GM21528 (cell line): ENCODE data around the gene ACOT2.
"Not testable (repeated sequence)": the region's sequence is repeated elsewhere in the genome, so short reads cannot be mapped to it uniquely, and the experiment has no call there.

Experiments
- ATAC-seq: cut with Tn5 transposase; IDR thresholded peaks from one replicate; pipeline ENCODE4 v1.9.1; 2021; ENCODE audit warnings: mild to moderate bottlenecking, moderate library complexity; ENCODE audit not compliant: unreplicated experiment, low FRiP score

ACOT2 gene, protein sequence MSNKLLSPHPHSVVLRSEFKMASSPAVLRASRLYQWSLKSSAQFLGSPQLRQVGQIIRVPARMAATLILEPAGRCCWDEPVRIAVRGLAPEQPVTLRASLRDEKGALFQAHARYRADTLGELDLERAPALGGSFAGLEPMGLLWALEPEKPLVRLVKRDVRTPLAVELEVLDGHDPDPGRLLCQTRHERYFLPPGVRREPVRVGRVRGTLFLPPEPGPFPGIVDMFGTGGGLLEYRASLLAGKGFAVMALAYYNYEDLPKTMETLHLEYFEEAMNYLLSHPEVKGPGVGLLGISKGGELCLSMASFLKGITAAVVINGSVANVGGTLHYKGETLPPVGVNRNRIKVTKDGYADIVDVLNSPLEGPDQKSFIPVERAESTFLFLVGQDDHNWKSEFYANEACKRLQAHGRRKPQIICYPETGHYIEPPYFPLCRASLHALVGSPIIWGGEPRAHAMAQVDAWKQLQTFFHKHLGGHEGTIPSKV

DNA sequence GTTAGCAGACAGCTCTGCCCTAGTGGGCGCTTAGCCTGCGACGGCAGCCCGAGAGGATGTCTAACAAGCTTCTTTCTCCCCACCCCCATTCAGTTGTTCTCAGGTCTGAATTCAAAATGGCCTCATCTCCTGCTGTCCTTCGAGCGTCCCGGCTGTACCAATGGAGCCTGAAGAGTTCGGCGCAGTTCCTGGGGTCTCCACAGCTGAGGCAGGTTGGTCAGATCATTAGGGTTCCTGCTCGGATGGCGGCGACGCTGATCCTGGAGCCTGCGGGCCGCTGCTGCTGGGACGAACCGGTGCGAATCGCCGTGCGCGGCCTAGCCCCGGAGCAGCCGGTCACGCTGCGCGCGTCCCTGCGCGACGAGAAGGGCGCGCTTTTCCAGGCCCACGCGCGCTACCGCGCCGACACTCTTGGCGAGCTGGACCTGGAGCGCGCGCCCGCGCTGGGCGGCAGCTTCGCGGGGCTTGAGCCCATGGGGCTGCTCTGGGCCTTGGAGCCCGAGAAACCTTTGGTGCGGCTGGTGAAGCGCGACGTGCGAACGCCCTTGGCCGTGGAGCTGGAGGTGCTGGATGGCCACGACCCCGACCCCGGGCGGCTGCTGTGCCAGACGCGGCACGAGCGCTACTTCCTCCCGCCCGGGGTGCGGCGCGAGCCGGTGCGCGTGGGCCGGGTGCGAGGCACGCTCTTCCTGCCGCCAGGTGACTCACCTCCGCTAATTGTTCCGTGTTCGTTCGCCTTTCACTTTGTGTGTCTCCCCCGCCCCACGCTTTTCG is at the start of gene ACOT2:
ACOT2 (plus strand) TSS at position 29 of the 774 bp plus-strand sequence; CDS start at position 57, 28 bp downstream.
- peak; percentile 71 for ATAC-seq

DNA sequence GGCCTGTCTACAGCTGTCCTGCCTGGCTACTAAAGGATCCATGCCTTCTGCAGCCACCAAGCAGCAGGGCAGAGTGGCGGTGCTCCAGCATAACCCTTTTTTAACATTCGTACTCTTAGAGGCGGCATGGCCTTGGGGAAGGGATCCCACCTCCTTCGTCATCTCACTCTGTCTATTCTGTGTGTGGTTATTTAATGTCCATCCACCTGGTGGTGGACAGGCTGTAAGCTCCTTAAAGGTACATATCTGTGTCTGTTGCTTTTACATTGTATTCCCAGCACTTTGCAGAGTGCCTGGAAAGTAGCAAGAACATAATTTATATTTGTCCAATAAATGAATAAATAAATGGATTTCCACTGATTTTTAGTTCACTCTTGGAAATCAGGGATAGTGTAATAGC is 47.8 kb upstream of the ACOT2 start:
- no peak for ATAC-seq

DNA sequence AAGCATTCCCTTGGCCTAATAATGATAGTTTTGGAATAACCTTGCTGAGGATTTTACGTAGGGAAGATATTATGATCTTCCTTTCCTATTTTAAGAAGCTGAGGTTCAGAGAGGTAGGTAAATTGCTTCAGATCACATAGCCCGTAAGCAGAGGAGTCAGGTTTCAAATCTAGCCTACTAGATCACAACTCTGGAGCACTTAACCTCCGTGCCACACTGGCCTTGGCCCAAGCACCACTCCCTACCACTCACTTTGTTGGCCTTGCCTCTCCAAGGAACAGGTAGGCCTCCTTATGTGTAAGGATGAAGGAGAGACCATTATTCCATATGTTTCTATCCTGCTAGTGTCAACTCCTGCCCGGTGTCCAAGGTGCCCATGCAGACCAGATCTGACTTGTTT is 44.5 kb upstream of the ACOT2 start:
- ATAC-seq: no peak

DNA sequence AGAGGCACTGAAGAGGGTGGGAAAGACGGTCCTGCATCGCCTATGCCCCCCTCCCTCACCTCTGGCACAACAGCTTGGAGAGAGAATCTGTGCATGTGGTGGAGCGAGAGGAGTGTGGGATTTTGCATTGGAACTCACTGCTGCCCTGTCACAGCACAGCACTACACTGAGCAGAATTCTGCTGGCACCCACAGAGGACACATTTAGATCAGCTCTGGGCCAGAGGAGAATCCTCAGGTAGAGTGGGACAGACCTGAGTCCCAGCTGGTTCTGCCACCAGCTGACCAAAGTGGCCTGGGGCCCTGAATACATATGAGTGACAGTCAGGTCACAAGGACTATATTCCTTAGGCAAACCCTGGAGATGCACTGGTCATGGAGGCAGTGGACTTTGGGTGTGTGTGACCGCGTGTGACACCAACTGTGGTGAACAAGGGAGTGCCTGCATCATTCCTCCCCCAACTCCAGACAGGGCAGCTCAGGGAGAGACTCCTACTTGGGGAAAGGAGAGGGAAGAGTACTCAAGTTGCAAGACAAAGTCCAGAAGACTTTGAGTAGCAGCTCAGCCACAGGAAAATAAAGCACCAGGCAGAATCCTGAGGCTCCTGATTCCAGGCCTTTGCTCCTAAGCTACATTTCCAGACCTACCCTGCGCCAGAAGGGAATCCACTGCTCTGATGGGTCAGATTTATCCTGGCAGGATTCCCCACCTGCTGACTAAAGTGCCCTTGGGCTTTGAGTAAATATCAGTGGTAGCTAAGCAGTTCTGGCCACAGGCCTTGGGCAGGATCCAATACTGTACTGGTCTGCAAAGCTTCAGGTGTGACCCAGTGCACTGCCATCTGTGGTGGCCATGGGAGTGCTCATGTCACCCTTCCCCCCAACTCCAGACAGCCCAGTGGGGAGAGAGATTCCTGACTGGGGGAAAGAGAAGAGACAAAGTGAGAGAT is 42.7 kb upstream of the ACOT2 start:
- no peak for ATAC-seq

DNA sequence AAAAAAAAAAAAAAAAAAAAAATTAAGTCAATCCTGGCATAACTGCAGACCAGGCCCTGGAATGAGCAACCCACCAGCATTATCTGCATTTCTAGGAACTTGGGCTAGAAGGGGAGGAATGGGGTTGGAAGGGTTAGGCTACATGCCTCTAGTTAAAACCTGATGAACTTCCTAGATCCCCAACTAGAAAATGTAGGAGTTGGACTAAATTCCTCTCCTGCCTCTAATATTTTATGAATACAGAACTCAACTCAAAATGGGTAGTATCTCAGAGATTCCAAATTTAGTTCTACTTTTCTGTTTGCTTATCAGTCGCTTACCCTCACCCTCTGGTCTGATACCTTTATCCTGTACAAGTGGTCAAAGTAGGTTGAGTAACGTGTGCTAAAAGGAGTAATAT is 39.7 kb upstream of the ACOT2 start:
- not testable (repeated sequence) for ATAC-seq

DNA sequence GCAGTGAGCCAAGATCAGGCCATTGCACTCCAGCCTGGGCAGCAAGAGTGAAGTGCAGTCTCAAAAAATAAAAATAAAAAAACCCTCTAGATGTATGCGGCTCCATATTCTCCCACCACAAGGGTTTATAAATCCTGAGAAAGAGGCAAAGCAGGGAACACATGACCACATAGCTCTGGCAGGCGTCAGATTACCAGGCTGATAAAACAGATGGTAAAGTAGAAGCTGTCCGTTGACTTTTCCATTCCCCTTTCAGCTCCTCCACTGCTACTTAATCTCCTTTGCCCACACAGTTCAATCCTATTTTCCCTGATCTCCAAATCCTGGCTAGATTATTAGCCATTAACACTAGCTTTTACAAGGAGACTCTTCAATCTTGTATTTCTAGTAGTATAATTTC is 37.0 kb upstream of the ACOT2 start:
- not testable (repeated sequence) for ATAC-seq

DNA sequence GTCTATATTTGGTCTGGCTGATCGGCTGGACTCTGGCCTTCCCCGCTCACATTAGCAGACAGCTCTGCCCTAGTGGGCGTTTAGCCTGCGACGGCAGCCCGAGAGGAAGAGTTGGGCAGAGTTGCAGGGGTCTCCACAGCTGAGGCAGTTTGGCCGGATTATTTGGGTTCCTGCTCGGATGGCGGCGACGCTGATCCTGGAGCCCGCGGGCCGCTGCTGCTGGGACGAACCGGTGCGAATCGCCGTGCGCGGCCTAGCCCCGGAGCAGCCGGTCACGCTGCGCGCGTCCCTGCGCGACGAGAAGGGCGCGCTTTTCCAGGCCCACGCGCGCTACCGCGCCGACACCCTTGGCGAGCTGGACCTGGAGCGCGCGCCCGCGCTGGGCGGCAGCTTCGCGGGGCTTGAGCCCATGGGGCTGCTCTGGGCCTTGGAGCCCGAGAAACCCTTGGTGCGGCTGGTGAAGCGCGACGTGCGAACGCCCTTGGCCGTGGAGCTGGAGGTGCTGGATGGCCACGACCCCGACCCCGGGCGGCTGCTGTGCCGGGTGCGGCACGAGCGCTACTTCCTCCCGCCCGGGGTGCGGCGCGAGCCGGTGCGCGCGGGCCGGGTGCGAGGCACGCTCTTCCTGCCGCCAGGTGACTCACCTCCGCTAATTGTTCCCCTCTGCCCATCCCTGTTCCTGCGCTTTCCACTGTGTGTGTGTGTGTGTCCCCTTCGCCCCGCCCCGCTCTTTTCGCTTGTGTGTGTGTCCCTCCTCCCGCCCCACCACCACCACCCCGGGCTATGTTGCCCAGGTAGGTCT is 31.6 kb upstream of the ACOT2 start:
- not testable (repeated sequence) for ATAC-seq

DNA sequence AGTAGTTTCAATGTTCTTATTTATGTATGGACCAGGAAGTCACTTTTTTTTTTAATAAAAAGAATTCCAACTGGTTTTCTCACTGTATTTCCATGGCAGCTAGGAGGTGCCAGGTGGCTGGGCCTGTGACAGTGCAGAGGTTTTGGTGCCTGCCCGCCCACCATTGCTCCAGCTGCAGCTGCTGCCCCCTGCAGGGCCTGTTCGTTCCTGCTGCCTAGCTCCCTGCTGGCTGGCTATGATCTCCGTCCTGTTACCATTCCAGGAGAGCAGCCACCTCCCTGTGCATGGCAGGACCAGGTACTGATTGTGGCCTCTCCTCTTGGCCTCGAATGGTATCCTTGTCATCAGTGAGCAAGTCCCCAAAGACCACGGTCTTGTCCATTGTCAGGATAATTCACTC is 30.0 kb upstream of the ACOT2 start:
- ATAC-seq: not testable (repeated sequence)

DNA sequence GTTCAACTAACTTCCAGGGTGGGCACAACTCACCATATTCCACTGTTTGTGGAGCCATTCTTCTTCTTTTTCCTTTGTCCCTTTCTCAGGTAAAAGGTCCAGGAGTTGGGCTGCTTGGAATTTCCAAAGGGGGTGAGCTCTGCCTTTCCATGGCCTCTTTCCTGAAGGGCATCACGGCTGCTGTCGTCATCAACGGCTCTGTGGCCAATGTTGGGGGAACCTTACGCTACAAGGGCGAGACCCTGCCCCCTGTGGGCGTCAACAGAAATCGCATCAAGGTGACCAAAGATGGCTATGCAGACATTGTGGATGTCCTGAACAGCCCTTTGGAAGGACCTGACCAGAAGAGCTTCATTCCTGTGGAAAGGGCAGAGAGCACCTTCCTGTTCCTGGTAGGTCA is 26.1 kb upstream of the ACOT2 start:
- ATAC-seq: not testable (repeated sequence)

DNA sequence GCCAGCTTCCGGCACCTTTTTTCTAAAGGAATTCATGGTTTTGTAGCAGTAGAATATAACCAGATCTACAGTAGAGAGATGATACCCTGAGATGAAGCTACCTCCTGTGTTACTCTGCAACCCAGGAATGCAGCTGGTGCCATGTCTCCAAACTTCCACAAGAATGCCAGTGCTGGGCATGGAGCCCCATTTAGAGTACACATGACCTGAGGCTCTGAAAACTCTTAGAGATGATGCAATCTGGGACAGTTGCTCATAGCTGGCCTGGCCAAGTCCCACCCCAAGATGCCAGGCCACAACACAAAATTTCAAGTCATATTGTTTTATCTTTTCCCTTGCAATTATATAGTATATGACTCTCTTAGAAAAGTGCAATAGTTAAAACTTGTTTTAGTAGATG is 23.7 kb upstream of the ACOT2 start:
- ATAC-seq: not testable (repeated sequence)

DNA sequence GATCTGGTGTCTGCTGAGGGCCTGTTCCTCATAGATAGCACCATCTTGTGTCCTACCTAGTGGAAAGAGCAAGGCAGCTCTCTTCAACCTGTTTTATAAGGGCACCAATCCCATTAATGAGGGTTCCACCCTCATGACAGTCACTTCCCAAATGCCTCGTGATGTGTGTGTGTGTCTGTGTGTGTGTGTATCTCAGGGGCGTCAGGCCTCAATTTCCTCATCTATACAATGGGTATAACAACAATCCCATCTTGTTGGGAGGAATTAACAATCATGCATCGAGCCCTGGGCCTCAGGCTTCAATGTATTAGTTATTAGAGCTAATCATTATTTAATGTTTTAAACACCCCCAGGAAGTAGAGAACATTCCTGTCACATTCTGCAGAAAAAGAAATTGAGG is 19.9 kb upstream of the ACOT2 start:
- ATAC-seq: not testable (repeated sequence)

DNA sequence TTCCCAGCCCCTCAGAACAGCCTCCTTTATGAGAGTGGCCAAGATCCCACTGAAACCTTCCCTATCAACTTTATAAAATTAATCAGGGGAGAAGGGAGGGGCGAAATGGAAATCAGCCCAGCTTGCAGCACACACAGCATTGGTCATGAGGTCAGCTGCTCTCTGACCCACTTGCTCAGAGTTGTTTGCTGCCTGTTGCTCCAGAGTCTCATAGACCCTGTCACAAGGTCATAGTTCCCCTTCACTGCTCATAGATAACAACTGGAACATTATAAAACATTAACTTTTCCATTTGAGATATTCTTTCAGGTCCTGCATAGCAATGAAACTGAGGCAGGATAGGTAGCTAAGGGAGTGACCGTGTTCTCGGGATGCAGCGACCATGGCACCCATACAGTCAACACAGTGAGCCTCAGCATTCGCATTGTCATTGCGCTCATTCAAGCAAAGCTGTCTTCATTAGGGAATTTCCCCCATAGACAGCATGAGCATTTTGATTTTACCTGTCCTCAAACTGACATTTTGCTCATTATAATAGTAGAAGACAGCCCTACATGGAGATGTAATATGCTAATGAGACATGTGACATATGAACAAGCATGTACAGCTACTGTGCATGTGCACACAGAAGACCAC is 19.0 kb upstream of the ACOT2 start:
- ATAC-seq: not testable (repeated sequence)

DNA sequence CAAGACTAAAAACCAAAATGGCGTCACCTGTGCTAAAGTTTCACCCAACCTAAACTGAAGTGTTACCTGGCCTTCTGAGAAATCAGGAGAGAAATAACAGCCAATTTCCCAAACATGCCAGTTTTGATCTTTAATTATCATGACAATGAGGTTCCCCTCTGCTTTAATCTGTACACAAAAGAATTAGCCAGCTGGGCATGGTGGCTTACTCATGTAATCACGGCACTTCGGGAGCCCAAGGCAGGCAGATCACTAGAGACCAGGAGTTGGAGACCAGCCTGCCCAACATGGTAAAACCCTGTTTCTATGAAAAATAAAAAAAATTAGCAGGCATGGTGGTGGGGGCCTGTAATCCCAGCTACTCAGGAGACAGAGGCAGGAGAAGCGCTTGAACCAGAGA is 15.2 kb upstream of the ACOT2 start:
- ATAC-seq: no peak

DNA sequence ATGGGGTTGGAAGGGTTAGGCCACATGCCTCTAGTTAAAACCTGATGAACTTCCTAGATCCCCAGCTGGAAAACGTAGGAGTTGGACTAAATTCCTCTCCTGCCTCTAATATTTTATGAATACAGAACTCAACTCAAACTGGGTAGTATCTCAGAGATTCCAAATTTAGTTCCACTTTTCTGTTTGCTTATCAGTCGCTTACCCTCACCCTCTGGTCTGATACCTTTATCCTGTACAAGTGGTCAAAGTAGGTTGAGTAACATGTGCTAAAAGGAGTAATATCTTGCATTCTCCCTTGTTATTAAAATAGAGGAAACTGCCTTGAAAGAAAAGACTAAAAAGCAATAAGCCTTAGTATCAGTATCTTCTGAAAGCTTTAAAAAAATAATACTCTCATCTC is 11.8 kb upstream of the ACOT2 start:
- not testable (repeated sequence) for ATAC-seq

DNA sequence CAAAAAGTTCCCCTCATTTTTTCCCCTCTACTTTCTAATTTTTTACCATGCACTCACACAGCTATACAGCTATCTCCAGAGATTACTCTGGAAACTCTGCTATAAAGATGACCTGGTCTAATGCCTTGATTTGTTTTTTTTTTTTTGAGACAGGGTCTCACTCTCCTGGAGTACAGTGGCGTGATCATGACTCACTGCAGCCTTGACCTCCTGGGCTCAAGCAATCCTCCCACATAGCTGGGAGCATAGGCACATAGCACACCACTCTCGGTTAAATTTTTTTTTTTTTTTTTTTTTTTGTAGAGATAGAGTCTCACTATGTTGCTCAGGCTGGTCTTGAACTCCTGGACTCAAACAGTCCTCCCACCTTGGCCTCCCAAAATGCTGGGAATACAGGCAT is 10.8 kb upstream of the ACOT2 start:
- ATAC-seq: not testable (repeated sequence)

DNA sequence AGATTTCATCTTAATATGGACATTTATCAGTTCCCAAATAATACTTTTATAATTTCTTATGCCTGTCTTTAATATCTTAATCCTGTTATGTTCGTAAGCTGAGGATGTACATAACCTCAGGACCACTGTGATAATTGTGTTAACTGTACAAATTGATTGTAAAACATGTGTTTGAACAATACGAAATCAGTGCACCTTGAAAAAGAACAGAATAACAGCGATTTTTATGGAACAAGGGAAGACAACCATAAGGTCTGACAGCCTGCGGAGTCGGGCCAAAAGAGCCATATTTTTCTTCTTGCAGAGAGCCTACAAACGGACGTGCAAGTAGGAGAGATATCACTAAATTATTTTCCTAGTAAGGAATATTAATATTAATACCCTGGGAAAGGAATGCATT is 6.8 kb upstream of the ACOT2 start:
- not testable (repeated sequence) for ATAC-seq

DNA sequence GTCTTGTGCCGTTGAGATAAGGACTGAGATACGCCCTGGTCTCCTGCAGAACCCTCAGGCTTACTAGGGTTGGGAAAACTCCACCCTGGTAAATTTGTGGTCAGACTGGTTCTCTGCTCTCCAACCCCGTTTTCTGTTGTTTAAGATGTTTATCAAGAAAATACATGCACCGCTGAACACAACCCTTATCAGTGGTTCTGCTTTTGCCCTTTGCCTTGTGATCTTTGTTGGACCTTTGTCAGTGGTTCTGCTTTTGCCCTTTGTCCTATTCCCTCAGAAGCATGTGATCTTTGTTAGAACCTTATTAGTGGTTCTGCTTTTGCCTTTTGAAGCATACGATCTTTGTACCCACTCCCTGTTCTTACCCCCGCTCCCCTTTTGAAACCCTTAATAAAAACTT is 6.3 kb upstream of the ACOT2 start:
- ATAC-seq: not testable (repeated sequence)

DNA sequence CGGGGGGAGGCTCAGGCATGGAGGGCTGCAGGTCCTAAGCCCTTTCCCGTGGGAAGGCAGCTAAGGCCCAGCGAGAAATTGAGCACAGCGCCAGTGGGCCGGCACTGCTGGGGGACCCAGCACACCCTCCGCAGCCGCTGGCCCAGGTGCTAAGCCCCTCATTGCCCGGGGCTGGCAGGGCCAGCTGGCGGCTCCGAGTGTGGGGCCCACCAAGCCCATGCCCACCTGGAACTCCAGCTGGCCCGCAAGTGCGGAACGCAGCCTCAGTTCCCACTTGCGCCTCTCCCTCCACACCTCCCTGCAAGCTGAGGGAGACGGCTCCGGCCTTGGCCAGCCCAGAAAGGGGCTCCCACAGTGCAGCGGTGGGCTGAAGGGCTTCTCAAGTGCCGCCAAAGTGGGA is 2.6 kb upstream of the ACOT2 start:
- ATAC-seq: not testable (repeated sequence)

DNA sequence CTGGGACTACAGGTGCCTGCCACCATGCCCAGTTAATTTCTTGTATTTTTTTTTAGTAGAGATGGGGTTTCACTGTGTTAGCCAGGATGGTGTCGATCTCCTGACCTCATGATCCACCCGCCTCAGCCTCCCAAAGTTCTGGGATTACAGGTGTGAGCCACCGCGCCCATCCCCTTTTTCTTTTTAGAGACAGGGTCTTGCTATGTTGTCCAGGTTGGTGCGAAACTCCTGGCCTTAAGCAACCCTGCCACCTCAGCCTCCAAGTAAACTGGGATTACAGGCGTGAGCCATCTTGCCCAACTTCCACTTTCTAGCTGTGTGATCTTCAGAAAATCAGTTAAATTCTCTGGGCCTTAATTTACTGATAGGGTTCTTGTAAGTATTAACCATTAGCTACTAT is 2.1 kb upstream of the ACOT2 start:
- ATAC-seq: not testable (repeated sequence)
